ENCODE data around the gene PSMD6.

GRCh38 chr3:64049136-64049535 is 25.8 kb upstream of the PSMD6 start:
- TF ChIP-seq POLR2AphosphoS5 (IDR thresholded peaks at IDR 0.05) (no peak), EP300 (IDR thresholded peaks at IDR 0.05) (no peak), CTCF (IDR thresholded peaks at IDR 0.05) (no peak)
